GM18498 (cell line): ENCODE measurements around the gene CALML5.
"Not testable (repeated sequence)": the region's sequence is repeated elsewhere in the genome, so short reads cannot be mapped to it uniquely, and the experiment has no call there.

ENCODE experiments used
- ATAC-seq: cut with Tn5 transposase; IDR thresholded peaks from one replicate; pipeline ENCODE4 v1.9.1; 2021; ENCODE audit warnings: mild to moderate bottlenecking, moderate library complexity; ENCODE audit not compliant: unreplicated experiment

CALML5 gene

DNA sequence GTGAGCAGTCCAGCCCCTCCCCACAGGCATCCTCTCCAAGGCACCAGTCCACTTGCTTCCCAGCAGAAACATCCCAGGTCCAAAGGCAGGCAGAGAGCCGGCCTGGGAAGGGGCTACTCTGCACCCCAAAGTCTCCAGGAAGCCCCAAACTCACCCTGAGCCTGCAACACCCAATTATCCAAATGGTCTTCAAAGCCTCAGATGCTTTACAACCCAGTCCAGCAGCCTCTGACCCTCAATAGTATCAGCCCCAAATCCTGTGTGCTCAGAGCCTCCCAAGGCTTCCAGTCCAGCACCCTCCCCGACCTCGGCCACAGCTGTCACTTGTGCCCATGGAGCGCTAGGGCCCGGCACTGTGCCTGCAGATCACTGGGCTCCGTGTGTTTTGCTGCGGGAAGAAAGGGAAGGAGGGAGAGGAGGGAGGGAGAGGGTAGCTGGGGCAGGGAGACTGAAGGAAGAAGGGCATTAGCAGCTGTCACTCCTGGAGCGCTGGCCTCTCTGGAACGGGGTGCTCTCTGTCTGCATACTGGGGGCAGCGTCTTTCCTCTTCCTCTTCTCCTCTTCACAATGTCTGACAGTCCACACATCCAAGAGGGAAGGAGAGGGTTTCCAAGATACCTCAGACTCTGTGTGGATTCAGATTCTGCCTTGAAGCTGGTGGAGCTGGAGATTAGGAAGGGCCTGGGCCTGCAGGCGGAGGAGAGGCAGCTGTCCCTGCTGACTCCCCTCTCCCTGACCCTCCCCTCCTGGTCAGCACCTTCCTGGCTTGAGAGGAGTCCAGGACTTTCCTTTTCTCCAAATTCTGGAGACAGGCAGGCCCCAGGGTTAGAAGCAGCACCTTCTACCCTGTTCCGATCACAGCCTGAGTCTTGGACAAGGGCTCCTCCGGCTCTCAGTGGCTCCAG lies 13.2 kb downstream of the CALML5 start:
- ATAC-seq: no peak

DNA sequence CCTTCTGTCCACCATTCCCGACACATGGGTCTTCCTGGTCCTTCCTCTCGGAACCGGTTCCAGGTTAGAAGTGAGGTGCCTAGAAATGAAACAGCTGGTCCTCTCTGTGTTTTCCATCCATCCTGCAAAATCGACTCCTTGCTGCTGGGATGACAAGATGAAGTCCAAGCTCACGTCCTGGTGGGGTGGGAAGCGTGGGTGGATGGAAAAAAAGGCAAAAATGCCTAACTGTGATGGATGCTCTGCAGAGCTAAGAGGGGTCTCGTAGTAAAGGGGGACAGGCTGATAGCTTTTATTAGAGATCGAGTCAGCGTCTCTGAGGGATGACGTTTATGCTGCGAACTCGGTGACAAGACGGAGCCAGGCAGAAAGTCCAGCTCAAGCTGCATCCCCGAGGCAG lies 14.1 kb downstream of the CALML5 start:
- ATAC-seq: no peak

DNA sequence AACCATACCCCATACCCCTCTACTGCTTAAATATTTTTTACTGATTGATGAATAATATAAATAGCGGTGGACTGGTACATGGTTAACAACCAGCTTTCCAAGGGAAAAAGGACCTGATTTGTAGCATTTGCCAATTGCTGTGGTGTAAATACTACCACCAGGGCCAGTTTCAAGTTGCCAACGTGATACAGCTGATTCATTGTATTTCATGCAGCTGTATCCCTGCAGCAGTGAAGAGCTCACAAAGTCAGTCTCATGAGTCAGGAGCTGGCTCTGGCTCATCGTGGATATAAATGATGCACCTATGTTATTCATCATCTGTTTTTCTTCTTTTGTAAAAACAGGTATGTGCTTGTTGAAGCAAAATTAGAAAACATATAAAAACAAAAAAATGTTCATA lies 15.2 kb downstream of the CALML5 start:
- no peak for ATAC-seq

DNA sequence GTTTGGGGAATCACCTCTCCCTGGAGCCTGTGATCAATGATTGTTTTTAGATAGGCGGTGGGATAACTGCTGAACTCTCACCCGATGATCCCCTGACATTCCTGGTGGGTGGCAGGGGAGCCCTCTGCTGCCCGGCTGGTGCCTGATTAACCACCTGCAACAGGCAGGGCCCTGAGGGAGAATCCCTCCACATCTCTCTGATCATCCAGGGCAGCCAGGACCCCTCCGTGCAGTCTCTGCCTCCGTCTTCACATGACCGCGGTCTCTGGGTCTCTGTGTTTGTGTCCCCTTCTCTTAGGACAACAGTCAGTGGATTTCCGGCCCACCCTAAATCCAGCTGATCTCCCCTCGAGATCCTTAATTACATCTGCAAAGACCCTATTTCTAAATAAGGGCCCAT lies 17.4 kb downstream of the CALML5 start:
- no peak for ATAC-seq

DNA sequence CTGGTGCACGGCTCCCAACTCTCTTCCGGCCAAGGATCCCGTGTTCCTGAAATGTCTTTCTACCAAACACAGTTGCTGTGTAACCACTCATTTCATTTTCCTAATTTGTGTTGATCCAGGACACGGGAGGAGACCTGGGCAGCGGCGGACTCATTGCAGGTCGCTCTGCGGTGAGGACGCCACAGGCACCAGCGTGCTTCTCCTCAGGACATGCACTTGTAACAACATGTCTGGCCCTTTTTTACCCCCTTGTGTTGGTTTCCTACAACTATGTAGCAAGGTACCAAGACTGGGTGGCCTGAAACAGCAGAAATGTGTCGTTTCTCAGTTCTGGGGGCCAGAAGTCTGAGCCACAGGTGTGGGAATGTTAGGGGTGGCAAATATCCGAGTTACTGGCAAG lies 18.2 kb downstream of the CALML5 start:
- ATAC-seq: no peak

DNA sequence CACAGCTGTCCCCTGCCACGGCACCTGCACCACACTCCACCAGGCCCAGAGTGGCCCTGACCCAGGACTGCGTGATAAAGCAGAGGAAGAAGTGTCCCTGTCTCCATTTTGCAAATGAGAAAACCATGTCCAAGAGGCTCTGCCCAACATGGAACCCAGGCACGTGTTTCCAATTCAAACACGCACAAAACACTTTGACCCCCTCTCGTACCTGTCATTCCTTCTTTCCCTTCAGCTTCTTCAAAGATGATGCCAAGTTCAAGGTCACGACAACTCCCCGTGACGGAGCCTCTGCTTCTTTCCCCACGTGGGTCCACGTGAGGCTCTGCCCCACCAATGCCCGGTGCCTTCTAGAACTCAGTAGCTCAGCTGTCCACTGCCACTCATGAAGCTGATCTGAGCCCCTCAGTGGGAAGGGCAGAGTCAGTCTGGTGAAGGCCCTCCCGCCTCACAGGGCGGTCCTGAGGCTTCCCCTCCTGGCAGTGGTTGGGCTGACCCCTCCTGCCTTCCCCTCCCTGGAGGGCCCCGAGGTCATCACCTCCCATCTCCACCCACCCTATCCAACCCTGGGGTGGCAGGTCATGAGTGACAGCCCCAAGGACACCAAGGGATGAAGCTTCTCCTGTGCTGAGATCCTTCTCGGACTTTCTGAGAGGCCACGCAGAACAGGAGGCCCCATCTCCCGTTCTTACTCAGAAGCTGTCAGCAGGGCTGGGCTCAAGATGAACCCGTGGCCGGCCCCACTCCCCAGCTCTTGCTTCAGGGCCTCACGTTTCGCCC lies 19.0 kb downstream of the CALML5 start:
- no peak for ATAC-seq

DNA sequence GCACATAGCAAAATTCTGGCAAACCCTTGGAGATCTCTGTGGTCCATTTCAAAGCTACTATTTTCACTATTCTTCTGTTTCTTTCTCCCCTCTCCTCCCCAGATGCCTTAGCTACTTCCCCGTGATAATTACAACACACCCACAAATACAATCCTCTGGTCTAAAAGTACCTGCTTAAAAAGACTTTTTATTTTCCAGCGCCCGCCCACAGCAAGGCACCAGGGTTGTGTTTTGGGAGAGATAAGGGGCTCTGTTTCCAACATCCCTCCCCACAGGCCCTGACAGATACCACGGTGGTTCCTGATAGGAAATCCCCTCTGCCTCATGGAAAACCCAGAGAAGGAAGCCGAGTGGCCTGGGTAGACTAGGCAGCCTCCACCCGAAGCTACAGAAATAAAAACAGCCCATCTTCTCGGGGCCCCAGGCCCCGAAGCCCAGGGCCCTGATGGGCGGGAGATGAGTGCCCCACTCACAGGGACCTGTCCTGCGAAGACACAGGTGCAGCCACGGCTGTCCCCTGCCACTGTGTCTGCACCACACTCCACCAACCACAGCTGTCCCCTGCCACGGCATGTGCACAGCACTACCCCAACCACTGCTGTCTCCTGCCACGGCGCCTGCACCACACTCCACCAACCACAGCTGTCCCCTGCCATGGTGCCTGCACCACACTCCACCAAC lies 19.7 kb downstream of the CALML5 start:
- no peak for ATAC-seq

DNA sequence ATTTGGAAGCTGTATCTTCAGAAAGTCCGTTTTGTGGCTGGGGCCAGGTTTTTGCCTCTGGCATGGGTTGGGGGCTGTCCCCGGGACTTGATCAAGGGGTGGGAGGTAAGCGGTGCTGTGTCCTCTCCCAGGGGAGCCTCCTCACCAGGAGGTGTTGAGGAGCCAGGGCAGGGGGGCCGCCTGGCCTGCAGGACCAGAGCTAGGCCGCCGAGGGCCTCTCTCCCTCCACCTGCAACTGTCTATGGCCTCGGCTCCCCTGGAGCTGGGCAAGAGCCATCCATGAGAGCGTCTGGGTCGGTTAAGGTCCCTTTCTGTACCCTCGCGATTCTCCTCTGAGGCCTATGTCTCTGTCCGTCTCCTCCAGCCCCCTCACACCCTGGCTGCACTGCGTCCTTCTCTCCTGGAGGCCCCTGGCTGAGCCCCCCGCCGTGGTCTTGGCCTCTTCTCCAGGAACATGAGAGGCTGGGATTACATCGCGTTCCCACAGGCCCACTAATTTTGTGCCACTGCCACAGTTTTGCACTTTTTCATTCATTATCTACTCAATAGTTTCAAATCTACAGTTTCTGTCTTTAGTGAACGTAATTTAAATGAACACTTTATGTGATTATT lies 20.6 kb downstream of the CALML5 start:
- no peak for ATAC-seq

DNA sequence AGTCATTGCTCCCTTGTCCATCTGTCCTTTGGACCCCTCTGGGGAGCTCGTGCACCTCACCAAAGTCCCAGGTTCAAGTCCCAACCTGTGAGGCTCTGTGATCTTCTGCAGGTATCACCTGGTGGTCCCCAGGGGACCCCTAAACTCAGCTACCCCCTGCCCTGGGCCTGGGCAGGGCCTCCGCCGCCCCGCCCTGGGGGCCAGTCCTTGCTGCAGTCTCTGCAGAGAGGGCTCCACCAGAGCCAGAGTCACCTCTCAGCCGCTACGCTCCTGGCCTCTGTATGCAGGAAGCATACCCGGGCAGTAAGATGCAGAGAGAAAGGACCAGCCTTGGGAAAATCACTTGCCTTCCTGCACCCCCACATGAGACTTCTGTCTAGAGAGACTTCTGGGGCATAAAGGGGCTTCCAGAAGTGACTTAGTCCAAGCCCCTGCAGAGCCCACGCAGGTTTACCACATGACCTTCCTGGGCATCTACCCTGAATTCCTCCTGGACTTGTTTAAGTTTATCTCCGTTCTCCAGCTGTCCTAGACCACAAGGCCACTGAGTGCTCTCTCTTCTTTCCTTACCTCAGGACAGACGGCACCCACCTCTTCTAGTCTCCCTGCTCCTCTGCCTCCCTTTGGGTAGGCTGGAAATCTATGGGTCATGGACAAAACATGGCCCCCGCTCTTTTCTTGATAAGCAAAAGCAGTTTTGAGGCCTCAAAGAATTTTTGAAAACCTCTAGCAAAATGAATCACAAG lies 21.2 kb downstream of the CALML5 start:
- no peak for ATAC-seq

DNA sequence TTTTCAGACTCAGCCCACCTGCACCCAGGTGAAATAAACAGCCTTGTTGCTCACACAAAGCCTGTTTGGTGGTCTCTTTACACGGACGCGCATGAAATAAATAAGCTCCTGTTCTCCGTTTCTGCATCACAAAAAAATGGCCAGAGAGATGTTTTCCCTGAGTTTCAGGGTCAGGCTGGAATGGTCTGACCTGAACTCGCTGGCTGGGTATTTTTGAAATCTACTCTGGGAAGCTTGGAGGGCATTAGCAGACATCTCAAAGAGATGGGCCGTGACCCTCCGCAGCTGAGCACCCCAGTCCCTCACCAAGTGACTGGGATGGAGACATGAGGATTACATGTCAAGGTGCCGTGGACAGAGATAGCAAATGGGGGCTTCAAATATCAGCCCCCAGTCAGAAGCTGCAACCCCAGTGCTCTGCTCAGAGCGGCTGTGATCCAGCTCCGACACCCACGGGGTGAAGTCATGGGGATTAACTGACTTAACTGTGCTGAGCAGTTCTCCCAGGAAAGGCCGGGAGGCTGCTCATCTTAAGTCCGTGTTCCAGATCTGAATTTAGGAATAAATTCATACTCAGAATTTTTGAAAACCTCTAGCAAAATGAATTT lies 22.3 kb downstream of the CALML5 start:
- no peak for ATAC-seq

DNA sequence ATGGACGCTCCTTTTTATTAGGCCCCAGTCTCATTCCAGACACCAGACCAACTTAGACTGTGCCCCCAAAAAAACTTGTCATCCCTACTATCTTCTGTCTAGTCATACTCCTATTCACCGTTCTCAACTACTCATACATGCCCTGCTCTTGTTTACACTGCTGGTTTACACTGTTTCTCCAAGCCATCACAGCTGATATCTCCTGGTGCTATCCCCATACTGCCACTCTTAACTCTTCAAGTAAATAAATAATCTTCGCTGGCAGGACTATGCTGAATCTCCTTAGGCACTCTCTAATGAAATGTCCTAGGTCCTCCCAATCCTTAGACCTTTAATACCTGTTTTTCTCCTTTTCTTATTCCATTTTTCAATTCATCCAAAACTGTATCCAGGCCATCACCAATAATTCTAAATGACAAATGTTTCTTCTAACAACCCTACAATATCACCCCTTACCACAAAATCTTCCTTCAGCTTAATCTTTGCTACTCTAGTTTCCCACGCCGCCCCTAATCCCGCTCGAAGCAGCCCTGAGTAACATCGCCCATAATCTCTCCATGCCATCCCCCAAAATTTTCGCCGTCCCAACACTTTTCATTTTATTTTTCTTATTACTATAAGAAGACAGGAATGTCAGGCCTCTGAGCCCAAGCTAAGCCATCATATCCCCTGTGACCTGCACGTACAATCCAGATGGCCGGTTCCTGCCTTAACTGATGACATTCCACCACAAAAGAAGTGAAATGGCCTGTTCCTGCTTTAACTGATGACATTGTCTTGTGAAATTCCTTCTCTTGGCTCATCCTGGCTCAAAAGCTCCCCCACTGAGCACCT lies 23.2 kb downstream of the CALML5 start:
- ATAC-seq: not testable (repeated sequence)

DNA sequence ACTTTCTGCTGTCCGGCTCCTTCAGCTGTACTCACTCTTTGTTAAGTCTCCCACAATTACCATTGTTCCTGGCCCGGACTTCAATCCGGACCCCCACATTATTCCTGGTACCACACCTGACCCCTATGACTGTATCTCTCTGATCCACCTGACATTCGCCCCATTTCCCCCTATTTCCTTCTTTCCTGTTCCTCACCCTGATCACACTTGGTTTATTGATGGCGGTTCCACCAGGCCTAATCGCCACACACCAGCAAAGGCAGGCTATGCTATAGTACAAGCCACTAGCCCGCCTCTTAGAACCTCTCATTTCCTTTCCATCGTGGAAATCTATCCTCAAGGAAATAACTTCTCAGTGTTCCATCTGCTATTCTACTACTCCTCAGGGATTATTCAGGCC lies 24.3 kb downstream of the CALML5 start:
- ATAC-seq: not testable (repeated sequence)

DNA sequence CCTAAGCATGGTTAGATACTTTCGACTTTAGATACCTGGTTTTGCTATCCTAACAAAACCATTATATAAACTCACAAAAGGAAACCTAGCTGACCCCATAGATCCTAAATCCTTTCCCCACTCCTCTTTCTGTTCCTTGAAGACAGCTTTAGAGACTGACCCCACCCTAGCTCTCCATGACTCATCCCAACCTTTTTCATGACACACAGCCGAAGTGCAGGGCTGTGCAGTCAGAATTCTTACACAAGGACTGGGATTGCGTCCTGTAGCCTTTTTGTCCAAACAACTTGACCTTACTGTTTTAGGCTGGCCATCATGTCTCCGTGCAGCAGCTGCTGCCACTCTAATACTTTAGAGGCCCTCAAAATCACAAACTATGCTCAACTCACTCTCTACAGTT lies 24.7 kb downstream of the CALML5 start:
- not testable (repeated sequence) for ATAC-seq

DNA sequence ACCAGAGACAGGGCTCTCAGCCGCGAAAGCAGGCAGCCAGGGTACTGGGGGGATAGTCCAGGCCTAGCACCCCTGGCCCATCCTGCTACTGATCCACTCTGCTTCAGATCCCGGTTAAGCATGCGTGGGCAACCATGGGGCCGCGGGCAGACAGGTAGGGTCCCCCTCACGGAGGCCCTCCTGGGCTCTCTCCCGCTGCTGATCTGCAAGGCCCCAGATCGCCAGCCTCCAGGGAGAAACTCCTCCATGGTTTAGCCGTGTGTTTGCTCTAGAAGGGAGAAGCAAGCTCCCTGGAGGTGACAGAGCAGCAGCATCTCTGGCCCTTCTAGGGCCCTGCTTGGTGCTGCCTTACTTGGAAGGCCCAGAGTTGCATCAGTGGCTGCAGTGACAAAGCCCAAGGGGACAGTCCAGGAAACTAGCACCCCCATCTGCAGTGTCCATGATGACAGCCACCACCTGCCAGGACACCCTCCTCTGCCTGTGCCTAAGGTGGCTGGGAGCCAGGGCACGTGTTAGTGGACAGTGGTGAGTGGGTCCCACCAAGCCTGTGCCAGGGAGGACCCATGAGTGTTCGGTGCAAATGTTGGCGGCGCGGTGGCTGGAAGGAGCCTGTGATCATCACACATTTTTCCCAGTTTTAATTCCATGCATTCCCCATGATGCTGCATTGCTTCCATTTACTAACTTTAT lies 29.2 kb downstream of the CALML5 start:
- ATAC-seq: no peak

DNA sequence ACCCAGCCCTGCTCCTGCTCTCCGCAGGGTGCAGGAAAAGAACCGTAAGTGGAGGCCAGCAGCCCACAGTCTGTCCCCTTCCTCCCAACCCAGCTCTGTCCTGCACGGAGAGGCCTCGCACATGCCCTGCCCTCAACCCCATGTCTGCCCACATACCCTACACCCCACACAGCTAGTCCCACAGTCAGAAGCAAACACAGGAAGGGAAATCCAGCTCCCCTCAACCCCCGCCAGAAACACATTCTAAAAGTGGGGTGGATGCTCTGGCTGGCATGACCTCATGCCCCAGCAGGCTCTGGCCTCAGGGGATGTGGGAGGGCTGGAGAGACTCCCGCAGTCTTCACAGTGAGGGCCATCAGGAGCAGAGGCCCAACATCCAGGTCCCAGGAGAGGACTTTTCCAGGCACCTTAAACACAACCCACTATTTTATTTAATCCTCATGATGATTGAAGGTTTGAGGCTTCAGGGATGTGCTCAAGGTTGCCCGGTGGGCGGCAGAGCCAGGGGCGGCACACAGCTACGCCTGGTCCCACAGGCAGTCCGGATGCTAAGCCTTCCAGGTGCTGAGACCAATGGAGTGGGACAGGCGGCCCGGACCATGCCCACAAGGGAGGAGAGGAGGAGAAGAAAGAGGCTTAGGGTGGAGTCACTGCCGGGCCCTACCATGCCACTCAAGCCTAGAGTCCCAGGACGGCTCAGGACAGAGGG lies 29.9 kb downstream of the CALML5 start:
- no peak for ATAC-seq

DNA sequence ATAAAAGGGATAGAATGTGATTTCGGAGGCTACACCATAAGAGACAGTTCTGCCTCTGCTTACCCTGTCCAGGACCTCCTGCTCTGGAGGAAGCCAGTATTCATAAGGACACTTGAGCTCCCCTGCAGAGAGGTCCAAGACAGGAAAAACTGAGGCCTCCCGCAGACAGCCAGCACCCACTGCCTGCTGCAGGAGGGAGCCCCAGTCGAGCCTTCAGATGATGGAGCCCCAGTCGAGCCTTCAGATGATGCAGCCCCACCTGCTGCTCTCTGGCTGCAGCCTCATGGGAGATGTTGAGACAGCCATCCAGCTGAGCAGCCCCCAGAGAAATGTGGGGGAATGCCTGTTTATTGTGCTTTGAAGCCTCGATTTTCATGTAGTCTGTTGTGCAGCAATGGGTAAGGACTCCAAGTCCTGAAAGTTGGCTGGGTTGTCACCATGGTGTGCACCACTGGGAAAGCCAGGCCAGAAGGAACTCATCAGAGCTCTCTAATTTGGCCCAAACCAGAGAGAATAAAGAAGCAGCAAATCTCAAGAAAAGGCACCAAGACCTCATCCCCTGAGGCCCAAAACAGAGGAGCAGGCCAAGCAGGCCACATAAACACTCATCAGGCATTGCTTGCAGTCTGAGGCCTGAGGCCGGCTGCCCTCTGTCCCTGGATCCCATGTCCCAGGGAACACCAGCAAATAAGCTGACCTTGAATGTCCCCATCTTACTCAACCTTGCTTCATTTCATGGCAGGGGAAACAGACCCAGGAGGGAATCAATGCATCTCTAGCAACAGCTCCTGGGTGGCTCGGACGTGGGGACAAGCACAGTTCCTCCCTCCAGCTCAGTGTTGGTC lies 30.9 kb downstream of the CALML5 start:
- no peak for ATAC-seq

DNA sequence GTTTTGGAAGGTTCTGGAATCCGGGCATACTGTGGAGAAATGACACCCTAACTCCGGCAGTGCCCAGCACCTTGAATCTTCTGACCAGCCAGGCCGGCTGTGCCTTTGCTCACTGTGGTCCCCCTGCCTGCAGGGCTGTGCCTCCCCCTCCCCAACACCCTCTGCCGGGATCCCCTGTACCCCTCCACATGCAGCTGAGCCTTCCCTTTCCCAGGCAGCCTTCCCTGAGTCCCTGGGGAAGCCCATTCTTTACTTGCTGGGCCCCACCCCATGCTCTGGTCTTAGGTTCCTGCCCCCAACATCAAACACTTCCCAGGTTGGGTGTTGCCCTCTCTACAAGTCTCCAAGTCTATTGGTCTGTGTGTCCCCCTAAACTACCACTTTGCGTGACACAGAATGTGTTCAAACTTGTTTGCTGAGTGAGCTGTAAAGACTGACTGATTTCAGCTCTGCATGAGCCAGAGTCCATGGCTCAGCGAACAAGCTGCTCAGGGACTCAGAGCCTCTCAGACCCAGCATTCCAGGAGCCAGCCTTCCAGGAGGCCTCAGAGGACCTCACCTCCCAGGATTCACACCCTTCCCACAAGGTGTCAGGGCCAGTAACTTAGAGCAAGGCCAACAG lies 31.6 kb downstream of the CALML5 start:
- no peak for ATAC-seq
